ENCODE data around the gene S100A8.

- TF ChIP-seq CTCF (conservative IDR thresholded peaks at IDR 0.05; ENCODE audit: low read depth, low read length) (no peak), EZH2 (IDR thresholded peaks at IDR 0.05; ENCODE audit: borderline replicate concordance, low read depth, low read length, poor library complexity, severe bottlenecking) (no peak)
These were observed 10.6 kb upstream of the S100A8 start for GRCh38 chr1:153401461-153401860.
